Heart left ventricle (tissue), 16 donors: ENCODE measurements around the gene PRSS50. TPM values are rescaled to one million over a fixed set of nuclear protein-coding genes. Genes with fewer than 3 reads are reported as not detected.
"Not testable (repeated sequence)": the region's sequence is repeated elsewhere in the genome, so short reads cannot be mapped to it uniquely, and the experiment has no call there.

ENCODE experiments used
- ATAC-seq, 4 donors: fragments of 200-7000 bp; cut with Tn5 transposase; one replicate each; pipeline ENCODE4 v1.9.1; 2020 to 2022; ENCODE audit warnings: moderate library complexity in 4 of 4, mild to moderate bottlenecking in 3 of 4, moderate number of reproducible peaks in 1 of 4
- DNase-seq, 5 donors: peaks; one replicate each; pipeline ENCODE4 v3.0.0-alpha.2; 2020
- H3K27ac ChIP-seq, 12 donors: fragments of 200-600 bp; sonication (generic) in 4 of 12; one replicate each; pipeline versions ENCODE4 v1.5.0 to v1.8.0; 2016 to 2022; ENCODE audit warnings: mild to moderate bottlenecking in 2 of 12
- H3K27me3 ChIP-seq, 9 donors: fragments of 200-600 bp; sonication (generic) in 2 of 9; one replicate each; pipeline versions ENCODE4 v1.5.1 to v1.8.0; 2016 to 2022; ENCODE audit warnings: mild to moderate bottlenecking in 3 of 9
- H3K36me3 ChIP-seq, 9 donors: fragments of 200-600 bp; sonication (generic) in 2 of 9; one replicate each; pipeline versions ENCODE4 v1.5.0 to v1.8.0; 2018 to 2022; ENCODE audit warnings: mild to moderate bottlenecking in 2 of 9
- H3K4me1 ChIP-seq, 12 donors: fragments of 200-600 bp; sonication (generic) in 4 of 12; one replicate each; pipeline versions ENCODE4 v1.5.0 to v1.8.0; 2016 to 2022; ENCODE audit warnings: mild to moderate bottlenecking in 3 of 12
- H3K4me3 ChIP-seq, 12 donors: fragments of 200-600 bp; sonication (generic) in 4 of 12; one replicate each; pipeline versions ENCODE4 v1.5.0 to v1.8.0; 2017 to 2022; ENCODE audit warnings: mild to moderate bottlenecking in 9 of 12, moderate library complexity in 4 of 12
- H3K9me3 ChIP-seq, 12 donors: fragments of 200-600 bp; sonication (generic) in 4 of 12; one replicate each; pipeline versions ENCODE4 v1.5.0 to v1.8.0; 2016 to 2022; ENCODE audit warnings: mild to moderate bottlenecking in 1 of 12
- POLR2A ChIP-seq, 2 donors: fragments of 450-650 bp; IDR thresholded peaks; one replicate each; pipeline ENCODE4 v1.6.1; 2017; ENCODE audit warnings: antibody characterized with exemption in 2 of 2, mild to moderate bottlenecking in 2 of 2, moderate library complexity in 2 of 2
- WGBS, 4 donors: extraction: QIAGEN DNeasy Blood & Tissue Kit in 2 of 4; methylation state at CpG; one replicate each; pipeline versions ENCODE4 v1.1.5 to v1.1.7; 2013 to 2018; 5-methylcytosine and 5-hydroxymethylcytosine counted together
- intact Hi-C, 10 donors: fragments of 100-400 bp; cut with DNase I; formaldehyde crosslinking; loops; one replicate each; pipeline versions ENCODE4 v1.11.1 to v1.14.2; 2022
- polyA plus RNA-seq, 2 donors: library from polyadenylated mRNA; stranded (reverse); fragments of 200-250 nt; gene quantifications; one replicate each; pipeline ENCODE4 v1.2.3, GENCODE V29; 2013
- total RNA-seq, 9 donors: library from RNA; depleted of rRNA in 2 of 9; stranded (reverse); fragments of >200 nt in 2 of 9; fragmentation: NEBNext Ultra II Directional in 3 of 9; extraction: Animal tissue kit (Norgen Biotek cat#: 25700) in 3 of 9; gene quantifications; one replicate each; pipeline versions ENCODE4 v1.1.0 to v1.2.4, GENCODE V29; 2016 to 2023
- TF ChIP-seq, protein P1 (sequence below), 12 donors: fragments of 200-600 bp; sonication (generic) in 4 of 12; IDR thresholded peaks; one replicate each; pipeline versions ENCODE4 v1.5.0 to v1.8.0; 2018 to 2022; ENCODE audit warnings: antibody characterized with exemption in 12 of 12, mild to moderate bottlenecking in 5 of 12
- donor health status: ischemic (EF 13 %, LVEDD 7.1; RV severe dilation, severe dysfunction).
- donor health status: healthy with polysubstance abuse.
- donor health status: DM: no; HTN: yes; CAD: no.
- donor health status: DM: no; HTN: no; CAD: no.
- donor health status: ischemic (EF 25% LVEDD 6.9; RV normal size, moderate dysfunction).
- donor health status: ischemic (EF 25% LVEDD 5.7; RV mildly dilated, moderate dysfunction).
- donor health status: healthy.
- donor health status: DM: yes; HTN: yes; CAD: no.
- donor health status: ischemic (EF 35%, LVEDD 5.7; RV mildly dilated, moderate dysfunction).
- donor health status: nonischemic (EF 11% LVEDD 7.7; RV severe dilation, severe dysfunction).
- donor health status: DM: yes; HTN: yes; CAD: no.
- donor health status: PGD.
- donor health status: ischemic (EF 29% LVEDD 5.4; RV normal size, mild dysfunction).
- donor health status: nonischemic (EF 23%, LVEDD 6.1; RV moderate dilation, normal function).

The PRSS50 gene
- total and polyA plus RNA-seq, 11 donors: 0.06 to 0.65 (median 0.35) TPM; not detected in 2

DNA sequence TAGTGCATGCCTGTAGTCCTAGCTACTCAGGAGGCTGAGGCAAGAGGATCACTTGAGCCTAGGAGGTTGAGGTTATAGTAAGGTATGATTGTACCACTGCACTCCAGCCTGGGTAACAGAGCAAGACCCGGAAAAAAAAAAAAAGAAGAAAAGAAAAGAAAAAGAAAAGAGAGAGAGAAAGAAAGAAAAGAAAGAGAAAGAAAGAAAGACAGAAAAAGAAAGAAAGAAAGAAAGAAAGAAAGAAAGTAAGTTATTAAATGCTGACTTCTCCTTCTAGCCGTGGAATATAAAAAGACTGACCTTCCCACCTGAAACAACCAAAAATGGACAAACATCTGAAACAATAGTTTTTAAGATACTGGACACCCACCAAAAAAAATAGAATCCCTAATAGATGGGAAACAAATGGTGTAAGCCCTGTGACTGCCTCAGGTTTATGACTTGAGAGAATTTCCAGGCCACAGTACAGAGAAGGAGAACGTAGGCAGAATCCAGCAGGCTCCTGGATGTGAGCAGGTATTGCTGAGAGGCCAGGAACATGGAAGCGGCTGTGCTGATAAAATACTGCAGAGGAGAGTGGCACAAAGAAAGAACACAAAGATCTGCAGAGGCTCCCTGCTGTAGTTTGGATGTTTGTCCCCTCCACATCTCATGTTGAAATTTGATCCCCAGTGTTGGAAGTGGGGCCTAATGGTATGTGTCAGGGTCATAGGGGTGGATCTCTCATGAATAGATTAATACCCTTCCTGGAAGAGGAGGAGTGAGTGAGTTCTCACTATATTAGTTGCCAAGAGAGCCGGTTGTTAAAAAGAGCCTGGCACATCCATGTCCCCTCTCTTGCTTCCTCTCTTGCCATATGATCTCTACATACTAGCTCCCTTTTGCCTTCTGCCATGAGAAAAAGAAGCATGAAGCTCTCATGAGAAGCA lies 41.8 kb upstream of the PRSS50 start:
- Histone ChIP-seq H3K4me1 (peaks cover 0 to 4% (median 0%) of the 10 kb centered on the region in 12 donors), H3K27ac (no peak overlapping the region), H3K4me3 (no peak overlapping the region), H3K9me3 (peaks cover 0 to 20% (median 7%) of the 10 kb centered on the region in 12 donors), H3K27me3 (no peaks in the 10 kb centered on the region), H3K36me3 (no peaks in the 10 kb centered on the region)
- TF ChIP-seq, protein P1, sequence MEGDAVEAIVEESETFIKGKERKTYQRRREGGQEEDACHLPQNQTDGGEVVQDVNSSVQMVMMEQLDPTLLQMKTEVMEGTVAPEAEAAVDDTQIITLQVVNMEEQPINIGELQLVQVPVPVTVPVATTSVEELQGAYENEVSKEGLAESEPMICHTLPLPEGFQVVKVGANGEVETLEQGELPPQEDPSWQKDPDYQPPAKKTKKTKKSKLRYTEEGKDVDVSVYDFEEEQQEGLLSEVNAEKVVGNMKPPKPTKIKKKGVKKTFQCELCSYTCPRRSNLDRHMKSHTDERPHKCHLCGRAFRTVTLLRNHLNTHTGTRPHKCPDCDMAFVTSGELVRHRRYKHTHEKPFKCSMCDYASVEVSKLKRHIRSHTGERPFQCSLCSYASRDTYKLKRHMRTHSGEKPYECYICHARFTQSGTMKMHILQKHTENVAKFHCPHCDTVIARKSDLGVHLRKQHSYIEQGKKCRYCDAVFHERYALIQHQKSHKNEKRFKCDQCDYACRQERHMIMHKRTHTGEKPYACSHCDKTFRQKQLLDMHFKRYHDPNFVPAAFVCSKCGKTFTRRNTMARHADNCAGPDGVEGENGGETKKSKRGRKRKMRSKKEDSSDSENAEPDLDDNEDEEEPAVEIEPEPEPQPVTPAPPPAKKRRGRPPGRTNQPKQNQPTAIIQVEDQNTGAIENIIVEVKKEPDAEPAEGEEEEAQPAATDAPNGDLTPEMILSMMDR (IDR thresholded peaks at IDR 0.05): no peak
- TF ChIP-seq POLR2A (IDR thresholded peaks at IDR 0.05): no peak
- intact Hi-C loops: no loop called here
- ATAC-seq (peak in 1 of 4 donors; percentile 44), DNase-seq (no peak)
- 58 to 65% (median 60%) methylated on average over 5 of the region's 5 CpGs for WGBS, 4 donors

DNA sequence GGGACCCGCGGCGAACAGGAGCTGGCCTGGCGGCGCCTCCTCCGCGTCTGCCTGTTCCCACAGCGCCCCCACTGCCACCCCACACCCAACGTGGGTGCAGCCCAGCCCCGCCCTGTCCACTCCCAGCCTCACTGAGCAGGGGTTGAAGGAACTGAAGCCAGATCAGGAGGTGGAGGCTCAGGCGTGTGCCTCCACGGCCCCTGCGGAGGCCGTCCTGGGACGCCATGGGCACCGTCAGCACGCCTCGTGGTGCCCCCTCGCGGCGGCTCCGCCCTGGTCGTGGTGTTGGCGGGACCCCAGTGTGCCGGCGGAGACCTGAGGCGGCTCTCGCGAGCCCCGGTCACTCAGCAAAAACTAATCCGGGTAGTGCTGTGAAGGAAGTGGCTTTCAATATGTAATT lies 39.0 kb upstream of the PRSS50 start:
- H3K9me3 ChIP-seq: no peaks in the 10 kb centered on the region
- WGBS, 4 donors: 90 to 96% (median 92%) methylated on average over 8 to 31 of the region's 31 CpGs
- no peak overlapping the region for H3K4me3 ChIP-seq
- TF ChIP-seq, protein P1 (IDR thresholded peaks at IDR 0.05): no peak
- H3K36me3 ChIP-seq: peaks cover 0 to 3% (median 0%) of the 10 kb centered on the region in 9 donors
- ATAC-seq: no peak
- intact Hi-C loops: no loop called here
- DNase-seq: no peak
- H3K4me1 ChIP-seq: peaks cover 0 to 4% (median 0%) of the 10 kb centered on the region in 12 donors
- no peak overlapping the region for H3K27ac ChIP-seq
- H3K27me3 ChIP-seq: no peaks in the 10 kb centered on the region

DNA sequence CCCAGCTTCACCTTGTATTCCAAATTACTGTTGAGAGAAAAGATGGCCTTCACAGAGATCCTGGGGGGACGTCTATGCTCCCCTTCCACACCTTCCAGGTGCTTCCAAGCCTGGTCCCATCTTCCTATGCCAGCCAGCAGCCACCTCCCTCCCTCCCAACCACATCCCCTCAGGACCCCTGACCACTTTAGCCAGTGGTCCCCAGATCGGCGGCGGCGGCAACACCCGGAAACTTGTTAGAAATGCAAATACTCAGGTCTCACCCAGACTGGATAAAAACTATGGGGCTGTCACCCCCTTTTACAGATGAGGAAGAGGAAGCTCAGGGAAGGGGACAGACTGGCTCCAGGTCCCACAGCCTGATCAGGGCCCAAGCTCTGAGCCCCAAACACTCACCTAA lies 38.0 kb upstream of the PRSS50 start:
- WGBS, 4 donors: 89 to 100% (median 91%) methylated on average over 1 to 6 of the region's 6 CpGs
- H3K36me3 ChIP-seq: peaks cover 0 to 3% (median 0%) of the 10 kb centered on the region in 9 donors
- TF ChIP-seq POLR2A (IDR thresholded peaks at IDR 0.05): no peak
- TF ChIP-seq, protein P1 (IDR thresholded peaks at IDR 0.05): no peak
- H3K27me3 ChIP-seq: no peaks in the 10 kb centered on the region
- intact Hi-C loops: no loop called here
- H3K9me3 ChIP-seq: no peaks in the 10 kb centered on the region
- ATAC-seq (no peak), DNase-seq (no peak)
- no peak overlapping the region for H3K27ac ChIP-seq
- peaks cover 0 to 4% (median 0%) of the 10 kb centered on the region in 12 donors for H3K4me1 ChIP-seq
- no peak overlapping the region for H3K4me3 ChIP-seq

DNA sequence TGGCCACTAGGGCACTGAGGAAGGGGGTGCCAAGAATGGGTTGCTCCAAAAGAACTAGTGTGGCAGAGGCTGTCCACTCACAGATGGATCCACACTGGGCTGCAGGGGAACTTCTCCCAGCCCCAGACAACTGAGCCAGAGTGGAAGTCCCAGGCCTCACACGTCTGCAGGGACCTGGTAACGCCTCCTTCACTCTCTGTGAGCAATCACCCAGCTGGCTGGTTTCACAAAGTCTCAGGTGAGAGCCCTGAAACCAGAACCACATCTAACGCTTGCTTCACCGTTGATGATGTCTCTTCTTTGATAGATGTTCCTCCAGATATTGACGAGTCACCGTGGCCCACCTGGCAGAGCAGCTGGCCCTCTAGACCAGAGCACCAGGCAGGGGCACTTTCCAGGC lies 35.5 kb upstream of the PRSS50 start:
- 82 to 100% (median 86%) methylated on average over 4 to 6 of the region's 6 CpGs for WGBS, 4 donors
- DNase-seq, intact Hi-C loops, H3K27me3 ChIP-seq, H3K4me3 ChIP-seq, H3K36me3 ChIP-seq, H3K27ac ChIP-seq, H3K9me3 ChIP-seq, ATAC-seq, H3K4me1 ChIP-seq: not testable (repeated sequence)
